Endodermal cell (in vitro differentiated cells): ENCODE data around the gene RUNX2. TPM values are rescaled to one million over a fixed set of nuclear protein-coding genes. Genes with fewer than 3 reads are reported as not detected.
A peak's percentile ranks its signal among the peaks of the same experiment; 100 is the strongest.
"Not testable (repeated sequence)": the region's sequence is repeated elsewhere in the genome, so short reads cannot be mapped to it uniquely, and the experiment has no call there.

Source experiments
- DNase-seq: peaks from one replicate; pipeline ENCODE4 v3.0.0-alpha.2; 2017
- H3K27ac ChIP-seq: 2 replicates; pipeline ENCODE4 v1.5.1; 2013; ENCODE audit warnings: mild to moderate bottlenecking, low read depth, low read length, moderate library complexity
- H3K27me3 ChIP-seq: 2 replicates; pipeline ENCODE4 v1.6.1; 2013; ENCODE audit warnings: mild to moderate bottlenecking, low read length, moderate library complexity; ENCODE audit not compliant: insufficient read depth, control insufficient read depth, poor library complexity, severe bottlenecking
- H3K36me3 ChIP-seq: 2 replicates; pipeline ENCODE4 v1.7.0; 2013; ENCODE audit warnings: mild to moderate bottlenecking, low read length, moderate library complexity; ENCODE audit not compliant: control insufficient read depth, insufficient read depth
- H3K4me1 ChIP-seq: one replicate; pipeline ENCODE4 v1.7.0; 2013; ENCODE audit warnings: low read length; ENCODE audit not compliant: control insufficient read depth, insufficient read depth
- H3K4me3 ChIP-seq: 2 replicates; pipeline ENCODE4 v1.5.1; 2013; ENCODE audit warnings: mild to moderate bottlenecking, low read length, moderate library complexity
- H3K9ac ChIP-seq: 2 replicates; pipeline ENCODE4 v1.6.1; 2013; ENCODE audit warnings: mild to moderate bottlenecking, low read length, moderate library complexity; ENCODE audit not compliant: poor library complexity, severe bottlenecking; ENCODE audit errors: extremely low read depth
- H3K9me3 ChIP-seq: 2 replicates; pipeline ENCODE4 v1.6.1; 2013; ENCODE audit warnings: mild to moderate bottlenecking, low read length, moderate library complexity; ENCODE audit not compliant: control insufficient read depth
- H3K27ac Mint-ChIP-seq: 2 replicates; pipeline ENCODE4 v1.8.0; 2020; ENCODE audit warnings: mixed read lengths
- H3K27me3 Mint-ChIP-seq: 2 replicates; pipeline ENCODE4 v1.8.0; 2021; ENCODE audit warnings: mild to moderate bottlenecking, mixed read lengths; ENCODE audit not compliant: insufficient read depth
- H3K36me3 Mint-ChIP-seq: 2 replicates; pipeline ENCODE4 v1.8.0; 2020; ENCODE audit warnings: low read depth, mixed read lengths
- H3K4me1 Mint-ChIP-seq: 2 replicates; pipeline ENCODE4 v1.8.0; 2020; ENCODE audit warnings: mixed read lengths
- H3K4me3 Mint-ChIP-seq: 2 replicates; pipeline ENCODE4 v1.8.0; 2020; ENCODE audit warnings: mild to moderate bottlenecking, moderate library complexity, mixed read lengths
- H3K9me3 Mint-ChIP-seq: 2 replicates; pipeline ENCODE4 v1.8.0; 2020; ENCODE audit warnings: mild to moderate bottlenecking, mixed read lengths
- WGBS, 2 experiments: methylation state at CpG; one replicate each; pipeline versions ENCODE4 v1.1.5 to v1.1.7; 2013; ENCODE audit warnings: missing lambda C conversion rate in 2 of 2, mixed read lengths in 1 of 2; ENCODE audit not compliant: insufficient coverage in 1 of 2, insufficient read length in 1 of 2; 5-methylcytosine and 5-hydroxymethylcytosine counted together
- long read RNA-seq, 4 experiments: library from polyadenylated mRNA in 2 of 4; library from RNA in 1 of 4; library from capped mRNA in 1 of 4; stranded (forward) in 3 of 4; unstranded in 1 of 4; transcript quantifications; one replicate each; pipeline ENCODE4 v2.0.0, GENCODE V29; 2020 to 2021; ENCODE audit warnings: inconsistent platforms in 1 of 4
- polyA plus RNA-seq, 2 experiments: library from polyadenylated mRNA; stranded (reverse); fragments of 50-300 nt; gene quantifications; one replicate each; pipeline ENCODE4 v1.2.3, GENCODE V29; 2013
- total RNA-seq, 2 donors: library from RNA; stranded (reverse); fragmentation: NEBNext Ultra II Directional in 1 of 2; extraction: Animal tissue kit (Norgen Biotek cat#: 25700) in 1 of 2; gene quantifications; 2 replicates in 1 of 2; 3 replicates in 1 of 2; pipeline ENCODE4 v1.2.1, GENCODE V29; 2021
- TF ChIP-seq, protein P1 (sequence below): fragments of 200-600 bp; sonication (generic); conservative IDR thresholded peaks from 2 replicates; pipeline ENCODE4 v1.5.0; 2021; ENCODE audit warnings: antibody characterized with exemption, mild to moderate bottlenecking

RUNX2 gene
- total RNA-seq: under 1 TPM; 0.18 to 0.26 TPM
- polyA plus RNA-seq (2013, experiment 1 of 2): 2.5 TPM
- polyA plus RNA-seq (2013, experiment 2 of 2): 3.0 TPM
- long read RNA-seq, experiment 1: 0 reads
- long read RNA-seq, experiment 2, partial matches to known transcripts: 0 of 1 reads
- long read RNA-seq, experiment 2, other reads (novel, unspliced or antisense): 0 of 1 reads
- long read RNA-seq, experiment 3: 0 reads
- long read RNA-seq, experiment 4: 0 reads

- TF ChIP-seq, protein P1, sequence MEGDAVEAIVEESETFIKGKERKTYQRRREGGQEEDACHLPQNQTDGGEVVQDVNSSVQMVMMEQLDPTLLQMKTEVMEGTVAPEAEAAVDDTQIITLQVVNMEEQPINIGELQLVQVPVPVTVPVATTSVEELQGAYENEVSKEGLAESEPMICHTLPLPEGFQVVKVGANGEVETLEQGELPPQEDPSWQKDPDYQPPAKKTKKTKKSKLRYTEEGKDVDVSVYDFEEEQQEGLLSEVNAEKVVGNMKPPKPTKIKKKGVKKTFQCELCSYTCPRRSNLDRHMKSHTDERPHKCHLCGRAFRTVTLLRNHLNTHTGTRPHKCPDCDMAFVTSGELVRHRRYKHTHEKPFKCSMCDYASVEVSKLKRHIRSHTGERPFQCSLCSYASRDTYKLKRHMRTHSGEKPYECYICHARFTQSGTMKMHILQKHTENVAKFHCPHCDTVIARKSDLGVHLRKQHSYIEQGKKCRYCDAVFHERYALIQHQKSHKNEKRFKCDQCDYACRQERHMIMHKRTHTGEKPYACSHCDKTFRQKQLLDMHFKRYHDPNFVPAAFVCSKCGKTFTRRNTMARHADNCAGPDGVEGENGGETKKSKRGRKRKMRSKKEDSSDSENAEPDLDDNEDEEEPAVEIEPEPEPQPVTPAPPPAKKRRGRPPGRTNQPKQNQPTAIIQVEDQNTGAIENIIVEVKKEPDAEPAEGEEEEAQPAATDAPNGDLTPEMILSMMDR: no peak
- Mint-ChIP-seq H3K9me3 (no peaks in the 10 kb centered on the region), H3K4me1 (peaks cover 31% of the 10 kb centered on the region), H3K27ac (peak within 1 kb of the TSS; percentile 69), H3K27me3 (no peaks in the 10 kb centered on the region), H3K4me3 (peak within 1 kb of the TSS; percentile 43), H3K36me3 (no peaks in the 10 kb centered on the region)
- no peaks in the 10 kb centered on the region for H3K27me3 ChIP-seq
- DNase-seq: peak; percentile 58
- no peaks in the 10 kb centered on the region for H3K4me1 ChIP-seq
- H3K9me3 ChIP-seq: no peaks in the 10 kb centered on the region
- no peak within 1 kb of the TSS for H3K9ac ChIP-seq
- 59 to 60% methylated on average over 1 to 5 of the region's 5 CpGs for WGBS, 2 experiments
- H3K4me3 ChIP-seq: no peak within 1 kb of the TSS
- H3K36me3 ChIP-seq: no peaks in the 10 kb centered on the region
- no peak within 1 kb of the TSS for H3K27ac ChIP-seq
Observed at GRCh38 chr6:45327956-45328522, at the start of gene RUNX2. TSS of gene RUNX2 (plus strand) at chr6:45328330. CDS start at chr6:45328727, 397 bp downstream.

- Histone ChIP-seq H3K27ac (no peak overlapping the region), H3K36me3 (peaks cover 9% of the 10 kb centered on the region), H3K9ac (no peak overlapping the region), H3K4me1 (no peaks in the 10 kb centered on the region), H3K27me3 (no peaks in the 10 kb centered on the region), H3K9me3 (peaks cover 51% of the 10 kb centered on the region), H3K4me3 (no peak overlapping the region)
- Mint-ChIP-seq H3K9me3 (peaks cover 60% of the 10 kb centered on the region), H3K4me3 (no peak overlapping the region), H3K36me3 (peaks cover 56% of the 10 kb centered on the region), H3K4me1 (peaks cover 8% of the 10 kb centered on the region), H3K27ac (no peak overlapping the region), H3K27me3 (no peaks in the 10 kb centered on the region)
- TF ChIP-seq, protein P1: no peak
- DNase-seq: no peak
- 84% methylated on average over 1 of the region's 1 CpG; no CpG with 5 or more reads in 1 of the 2 experiments for WGBS, 2 experiments
Observed at GRCh38 chr6:45278367-45278766, 49.8 kb upstream of the RUNX2 start.

DNA sequence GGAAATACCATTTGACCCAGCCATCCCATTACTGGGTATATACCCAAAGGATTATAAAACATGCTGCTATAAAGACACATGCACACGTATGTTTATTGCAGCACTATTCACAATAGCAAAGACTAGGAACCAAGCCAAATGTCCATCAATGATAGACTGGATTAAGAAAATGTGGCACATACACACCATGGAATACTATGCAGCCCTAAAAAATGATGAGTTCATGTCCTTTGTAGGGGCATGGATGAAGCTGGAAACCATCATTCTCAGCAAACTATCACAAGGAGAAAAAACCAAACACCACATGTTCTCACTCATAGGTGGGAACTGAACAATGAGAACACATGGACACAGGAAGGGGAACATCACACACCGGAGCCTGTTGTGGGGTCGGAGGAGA is 41.4 kb upstream of the RUNX2 start:
- peaks cover 32% of the 10 kb centered on the region for H3K9me3 ChIP-seq
- H3K27me3 Mint-ChIP-seq, H3K4me3 Mint-ChIP-seq, DNase-seq, H3K4me1 ChIP-seq, H3K27ac Mint-ChIP-seq, H3K4me1 Mint-ChIP-seq, H3K9ac ChIP-seq, H3K27ac ChIP-seq, H3K36me3 ChIP-seq, H3K27me3 ChIP-seq, H3K4me3 ChIP-seq: not testable (repeated sequence)
- peaks cover 52% of the 10 kb centered on the region for H3K9me3 Mint-ChIP-seq
- WGBS, 2 experiments: 95% methylated on average over 3 of the region's 3 CpGs; no CpG with 5 or more reads in 1 of the 2 experiments
- H3K36me3 Mint-ChIP-seq: peaks cover 48% of the 10 kb centered on the region
